Measurements from ENCODE around the gene PSKH1.
"Not testable (repeated sequence)": the region's sequence is repeated elsewhere in the genome, so short reads cannot be mapped to it uniquely, and the experiment has no call there.

PSKH1 gene

GRCh38 chr16:67892899-67893742 is at the start of gene PSKH1:
TSS of gene PSKH1 (plus strand) at chr16:67893254. CDS start at chr16:67908750, 15,496 bp downstream.
- DNase-seq (ENCODE audit: insufficient read length, low spot score), result peak; percentile 99
- no peak for FAIRE-seq

DNA sequence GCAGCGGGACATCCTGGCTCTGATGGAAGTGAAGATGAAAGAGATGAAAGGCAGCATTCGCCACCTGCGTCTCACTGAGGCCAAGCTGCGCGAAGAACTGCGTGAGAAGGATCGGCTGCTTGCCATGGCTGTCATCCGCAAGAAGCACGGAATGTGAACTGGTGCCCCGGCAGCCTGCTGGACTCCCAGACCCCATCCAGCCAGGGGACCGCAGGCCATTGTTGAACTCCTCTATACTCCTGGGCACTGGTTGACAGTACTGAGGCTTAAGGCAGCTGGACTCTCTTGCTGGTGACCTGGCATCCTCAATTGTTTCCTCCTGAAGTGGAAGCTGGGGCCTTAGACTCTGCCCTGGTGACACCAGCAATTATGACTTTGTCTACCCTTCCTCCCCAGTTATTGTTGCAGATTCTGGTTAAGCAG is 49.7 kb upstream of the PSKH1 start:
- FAIRE-seq (no peak), DNase-seq (ENCODE audit: insufficient read length, low spot score) (no peak)

- DNase-seq (ENCODE audit: insufficient read length, low spot score), result no peak
- FAIRE-seq, result no peak
These were observed 48.6 kb upstream of the PSKH1 start for GRCh38 chr16:67844497-67844896.

DNA sequence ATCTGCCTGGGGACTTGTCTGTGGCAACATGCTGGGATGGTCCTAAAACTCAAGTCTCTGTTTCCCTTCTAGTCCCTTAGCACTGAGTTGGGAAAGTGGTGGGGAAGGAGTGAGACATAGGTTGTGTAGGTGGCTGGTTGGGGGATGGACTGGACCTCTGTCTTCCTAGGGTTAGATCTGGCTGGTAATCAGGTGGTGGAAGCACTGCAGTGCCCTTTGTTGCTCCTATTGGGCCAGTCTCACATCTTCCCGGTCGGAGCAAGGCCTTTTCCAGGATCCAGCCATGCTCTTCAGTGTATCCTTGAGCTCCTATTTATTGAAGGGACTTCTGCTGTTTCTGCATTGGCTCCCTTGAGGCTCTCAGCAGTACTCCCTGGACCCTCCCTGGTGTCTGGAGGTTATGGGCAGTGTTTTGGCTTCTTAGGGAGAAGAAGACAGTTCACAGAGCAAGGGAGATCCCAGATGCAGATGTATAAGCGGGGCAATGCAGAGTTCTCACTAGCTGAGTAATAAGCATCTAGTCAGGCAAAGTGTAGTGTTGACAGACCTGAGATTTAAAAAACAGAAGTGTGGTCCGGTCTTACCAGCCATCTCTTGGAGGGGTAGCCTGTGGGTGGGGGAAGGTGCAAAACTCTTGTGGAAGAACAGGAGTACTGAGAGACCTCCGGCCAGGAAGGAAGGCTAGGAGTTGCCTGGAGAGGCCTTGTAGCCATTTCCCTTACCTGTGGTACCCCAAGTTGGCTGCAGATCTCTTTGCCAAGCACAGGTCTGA is 47.6 kb upstream of the PSKH1 start:
- FAIRE-seq (no peak), DNase-seq (ENCODE audit: insufficient read length, low spot score) (no peak)

DNA sequence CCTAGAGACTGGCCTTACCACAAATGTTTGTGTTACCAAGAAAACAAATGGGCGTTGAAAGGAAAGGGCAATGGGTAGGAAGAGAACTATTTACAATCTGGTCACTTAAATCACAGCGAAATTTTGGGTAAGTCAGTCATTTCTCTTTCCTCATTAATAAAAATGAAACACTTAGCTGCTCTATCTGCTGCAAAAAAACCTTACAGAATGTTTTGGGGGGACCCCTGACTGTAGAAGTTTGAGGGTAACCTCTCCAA is 47.1 kb upstream of the PSKH1 start:
- DNase-seq (ENCODE audit: insufficient read length, low spot score) (no peak), FAIRE-seq (no peak)

- DNase-seq (ENCODE audit: insufficient read length, low spot score), result peak; percentile 97
- FAIRE-seq, result peak; percentile 94
These were observed 46.6 kb upstream of the PSKH1 start, which contains the start of gene NUTF2 for GRCh38 chr16:67846320-67847063. TSS of gene NUTF2 (plus strand) at chr16:67846933. CDS start at chr16:67865131, 18,198 bp downstream.

- peak; percentile 62 for DNase-seq (ENCODE audit: insufficient read length, low spot score)
- no peak for FAIRE-seq
These were observed 45.8 kb upstream of the PSKH1 start, which contains the start of gene CENPT for GRCh38 chr16:67847064-67847861. TSS of gene CENPT (minus strand) at chr16:67847693. CDS start at chr16:67833859, 13,834 bp downstream.

- no peak for FAIRE-seq
- DNase-seq (ENCODE audit: insufficient read length, low spot score), result no peak
These were observed 44.9 kb upstream of the PSKH1 start for GRCh38 chr16:67848118-67848517.

DNA sequence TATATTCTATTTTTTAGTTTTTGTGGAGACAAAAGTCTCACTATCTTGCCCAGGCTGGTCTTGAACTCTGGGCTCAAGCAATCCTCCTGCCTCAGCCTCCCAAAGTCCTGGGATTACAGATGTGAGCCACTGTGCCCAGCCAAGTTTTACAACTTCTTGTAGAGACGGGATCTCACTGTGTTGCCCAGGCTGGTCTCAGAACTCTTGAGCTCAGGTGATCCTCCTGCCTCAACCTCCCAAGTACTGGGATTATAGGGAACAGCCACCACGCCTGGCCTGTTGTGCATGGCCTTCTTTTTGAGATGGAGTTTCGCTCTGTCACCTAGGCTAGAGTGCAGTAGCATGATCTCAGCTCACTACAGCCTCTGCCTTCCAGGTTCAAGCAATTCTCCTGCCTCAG is 39.4 kb upstream of the PSKH1 start:
- FAIRE-seq (no peak), DNase-seq (ENCODE audit: insufficient read length, low spot score) (no peak)

DNA sequence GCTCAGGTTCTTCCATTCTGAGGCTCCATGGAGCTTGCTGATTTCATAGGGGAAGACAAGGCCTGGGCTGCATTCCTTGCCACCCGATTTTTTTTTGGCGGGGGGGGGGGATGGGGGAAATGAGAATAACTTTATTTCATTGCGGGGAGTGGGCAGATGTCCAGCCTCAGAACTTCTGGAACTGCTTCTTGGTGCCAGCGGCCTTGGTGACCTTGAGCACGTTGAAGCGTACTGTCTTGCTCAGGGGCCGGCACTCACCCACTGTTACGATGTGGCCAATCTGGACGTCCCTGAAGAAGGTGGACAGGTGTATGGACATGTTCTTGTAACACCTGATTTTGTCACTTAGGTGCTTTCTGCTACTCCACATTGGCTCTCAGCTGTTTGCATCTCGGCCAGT is 37.3 kb upstream of the PSKH1 start:
- no peak for FAIRE-seq
- no peak for DNase-seq (ENCODE audit: insufficient read length, low spot score)

GRCh38 chr16:67856927-67857546 is 36.0 kb upstream of the PSKH1 start:
- FAIRE-seq (no peak), DNase-seq (ENCODE audit: insufficient read length, low spot score) (no peak)

GRCh38 chr16:67857547-67858233 is 35.4 kb upstream of the PSKH1 start:
- FAIRE-seq, result peak; percentile 83
- DNase-seq (ENCODE audit: insufficient read length, low spot score), result peak; percentile 78

- DNase-seq (ENCODE audit: insufficient read length, low spot score) (no peak), FAIRE-seq (no peak)
These were observed 34.6 kb upstream of the PSKH1 start for GRCh38 chr16:67858500-67858899.

GRCh38 chr16:67860589-67861398 is 32.3 kb upstream of the PSKH1 start:
- no peak for DNase-seq (ENCODE audit: insufficient read length, low spot score)
- no peak for FAIRE-seq

GRCh38 chr16:67861877-67862276 is 31.2 kb upstream of the PSKH1 start:
- FAIRE-seq, result no peak
- no peak for DNase-seq (ENCODE audit: insufficient read length, low spot score)

GRCh38 chr16:67862623-67863583 is 30.2 kb upstream of the PSKH1 start:
- FAIRE-seq, result no peak
- no peak for DNase-seq (ENCODE audit: insufficient read length, low spot score)

GRCh38 chr16:67864044-67864443 is 29.0 kb upstream of the PSKH1 start:
- DNase-seq (ENCODE audit: insufficient read length, low spot score); FAIRE-seq: not testable (repeated sequence)

Measured in HTR-8/SVneo (cell line).